Measurements from ENCODE around the gene DISC1.
"Not testable (repeated sequence)": the region's sequence is repeated elsewhere in the genome, so short reads cannot be mapped to it uniquely, and the experiment has no call there.

DISC1 gene

GRCh38 chr1:231938211-231938610, 311.6 kb downstream of the DISC1 start:
- DNase-seq, result no peak

- no peak for DNase-seq
These were observed 312.1 kb downstream of the DISC1 start for GRCh38 chr1:231938711-231939110.

GRCh38 chr1:231939118-231939517, 312.5 kb downstream of the DISC1 start:
- no peak for DNase-seq

- peak; percentile 23 for DNase-seq
These were observed 313.5 kb downstream of the DISC1 start for GRCh38 chr1:231940116-231940515.

- DNase-seq, result no peak
These were observed 314.1 kb downstream of the DISC1 start for GRCh38 chr1:231940701-231941100.

- no peak for DNase-seq
These were observed 316.5 kb downstream of the DISC1 start for GRCh38 chr1:231943084-231943483.

- DNase-seq, result not testable (repeated sequence)
These were observed 321.5 kb downstream of the DISC1 start for GRCh38 chr1:231948102-231948501.

- DNase-seq, result no peak
These were observed 322.9 kb downstream of the DISC1 start for GRCh38 chr1:231949277-231950091.

- DNase-seq, result no peak
These were observed 323.9 kb downstream of the DISC1 start for GRCh38 chr1:231950331-231951128.

GRCh38 chr1:231951374-231951773, 324.8 kb downstream of the DISC1 start:
- no peak for DNase-seq

GRCh38 chr1:231952154-231952553, 325.6 kb downstream of the DISC1 start:
- no peak for DNase-seq

- DNase-seq, result no peak
These were observed 327.1 kb downstream of the DISC1 start for GRCh38 chr1:231953660-231954059.

GRCh38 chr1:231954751-231955150, 328.2 kb downstream of the DISC1 start:
- DNase-seq, result no peak

GRCh38 chr1:231957359-231957758, 330.8 kb downstream of the DISC1 start:
- no peak for DNase-seq

- no peak for DNase-seq
These were observed 331.9 kb downstream of the DISC1 start for GRCh38 chr1:231958448-231958847.

- no peak for DNase-seq
These were observed 332.8 kb downstream of the DISC1 start for GRCh38 chr1:231959225-231959884.

GRCh38 chr1:231961801-231962200, 335.2 kb downstream of the DISC1 start:
- not testable (repeated sequence) for DNase-seq

- DNase-seq, result no peak
These were observed 336.0 kb downstream of the DISC1 start for GRCh38 chr1:231962636-231963035.

GRCh38 chr1:231964241-231964640, 337.7 kb downstream of the DISC1 start:
- DNase-seq, result no peak

GRCh38 chr1:231964961-231965360, 338.4 kb downstream of the DISC1 start:
- no peak for DNase-seq

- no peak for DNase-seq
These were observed 339.0 kb downstream of the DISC1 start for GRCh38 chr1:231965615-231966014.

- no peak for DNase-seq
These were observed 340.4 kb downstream of the DISC1 start for GRCh38 chr1:231966983-231967382.

GRCh38 chr1:231969076-231969475, 342.5 kb downstream of the DISC1 start:
- peak; percentile 80 for DNase-seq

GRCh38 chr1:231969761-231970160, 343.2 kb downstream of the DISC1 start:
- DNase-seq, result not testable (repeated sequence)

All from NCI-H774 (cell line).